GM21786 (cell line): Measurements from ENCODE around the gene MRPL21.
"Not testable (repeated sequence)": the region's sequence is repeated elsewhere in the genome, so short reads cannot be mapped to it uniquely, and the experiment has no call there.

ENCODE experiments used
- ATAC-seq: cut with Tn5 transposase; IDR thresholded peaks from one replicate; pipeline ENCODE4 v1.9.1; 2021; ENCODE audit not compliant: unreplicated experiment

Gene MRPL21

GRCh38 chr11:68911731-68912130 lies 8.1 kb upstream of the MRPL21 start:
- no peak for ATAC-seq

- ATAC-seq = no peak
Observed at GRCh38 chr11:68910965-68911364, 7.3 kb upstream of the MRPL21 start.

- ATAC-seq = no peak
Observed at GRCh38 chr11:68908273-68908672, 4.6 kb upstream of the MRPL21 start.

GRCh38 chr11:68905421-68906360 lies 2.1 kb upstream of the MRPL21 start:
- ATAC-seq = no peak

- peak; percentile 20 for ATAC-seq
Observed at GRCh38 chr11:68904248-68904847, 716 bp upstream of the MRPL21 start.

GRCh38 chr11:68900835-68901381 lies 2.7 kb downstream of the MRPL21 start:
- no peak for ATAC-seq

GRCh38 chr11:68897441-68897840 lies 6.2 kb downstream of the MRPL21 start:
- no peak for ATAC-seq

- ATAC-seq = no peak
Observed at GRCh38 chr11:68896171-68896959, 7.3 kb downstream of the MRPL21 start.

- ATAC-seq = no peak
Observed at GRCh38 chr11:68893282-68893681, 10.3 kb downstream of the MRPL21 start.

- no peak for ATAC-seq
Observed at GRCh38 chr11:68892576-68892975, 11.1 kb downstream of the MRPL21 start.

GRCh38 chr11:68891351-68891948 lies 12.2 kb downstream of the MRPL21 start:
- no peak for ATAC-seq

GRCh38 chr11:68890490-68891231 lies 13.0 kb downstream of the MRPL21 start:
- no peak for ATAC-seq

- no peak for ATAC-seq
Observed at GRCh38 chr11:68889948-68890446, 13.6 kb downstream of the MRPL21 start.

GRCh38 chr11:68884827-68885226 lies 18.8 kb downstream of the MRPL21 start:
- ATAC-seq = not testable (repeated sequence)

GRCh38 chr11:68882391-68882790 lies 21.2 kb downstream of the MRPL21 start:
- no peak for ATAC-seq

GRCh38 chr11:68881320-68881719 lies 22.3 kb downstream of the MRPL21 start:
- no peak for ATAC-seq

GRCh38 chr11:68880851-68881250 lies 22.8 kb downstream of the MRPL21 start:
- no peak for ATAC-seq

- ATAC-seq = no peak
Observed at GRCh38 chr11:68878022-68878421, 25.6 kb downstream of the MRPL21 start.

- ATAC-seq = no peak
Observed at GRCh38 chr11:68872216-68873003, 31.2 kb downstream of the MRPL21 start.
